K562 (cell line): ENCODE results near the gene CDC45. TPM values are rescaled to one million over a fixed set of nuclear protein-coding genes. Genes with fewer than 3 reads are reported as not detected.

Experiments used
- CGGBP1 ChIP-seq: fragments of 250-450 bp; sonication (Bioruptor Pico); IDR thresholded peaks from 2 replicates; pipeline ENCODE4 v1.9.0; 2021; ENCODE audit warnings: mild to moderate bottlenecking
- CREBBP ChIP-seq: IDR thresholded peaks from one replicate; pipeline ENCODE4 v1.6.1; 2012; ENCODE audit warnings: low read depth, mild to moderate bottlenecking, control low read depth, inconsistent platforms, low read length
- CTBP1 ChIP-seq: fragments of 450-650 bp; IDR thresholded peaks from 2 replicates; pipeline ENCODE4 v1.6.1; 2016; ENCODE audit warnings: borderline replicate concordance
- GATAD2B ChIP-seq: fragments of 450-650 bp; IDR thresholded peaks from 2 replicates; pipeline ENCODE4 v1.6.1; 2017; ENCODE audit warnings: mild to moderate bottlenecking, borderline replicate concordance
- HDAC2 ChIP-seq: fragments of 450-650 bp; IDR thresholded peaks from 2 replicates; pipeline ENCODE4 v1.6.1; 2016; ENCODE audit warnings: mild to moderate bottlenecking
- KDM5B ChIP-seq: fragments of 200-600 bp; sonication (generic); IDR thresholded peaks from 2 replicates; pipeline ENCODE4 v1.6.1; 2012; ENCODE audit warnings: low read depth, mild to moderate bottlenecking, moderate library complexity, low read length, control low read depth, inconsistent platforms; ENCODE audit not compliant: insufficient replicate concordance
- MEF2A ChIP-seq: IDR thresholded peaks from 2 replicates; pipeline ENCODE4 v1.6.1; 2011; ENCODE audit warnings: low read depth, mild to moderate bottlenecking, low read length, moderate library complexity; ENCODE audit not compliant: control insufficient read depth
- MYBL2 ChIP-seq, 2 experiments: fragments of 450-650 bp in 1 of 2; sonication (generic) in 1 of 2; formaldehyde crosslinking in 1 of 2; IDR thresholded peaks; 2 replicates each; pipeline versions ENCODE4 v1.6.1 to v1.8.1; 2017 to 2022; ENCODE audit warnings: borderline replicate concordance in 1 of 2, inconsistent platforms in 1 of 2, low read depth in 1 of 2, mild to moderate bottlenecking in 1 of 2, missing genetic modification reagents in 1 of 2, moderate library complexity in 1 of 2
- POLR2AphosphoS5 ChIP-seq: IDR thresholded peaks from 2 replicates; pipeline ENCODE4 v1.6.1; 2011; ENCODE audit warnings: mild to moderate bottlenecking, low read depth, low read length, moderate library complexity; ENCODE audit not compliant: control insufficient read depth, insufficient read depth
- RFX5 ChIP-seq: IDR thresholded peaks from 2 replicates; pipeline ENCODE4 v1.6.1; 2011; ENCODE audit warnings: low read depth, mild to moderate bottlenecking, improper control_type of control experiment, low read length
- RNF2 ChIP-seq: sonication (generic); IDR thresholded peaks from 2 replicates; pipeline ENCODE4 v1.6.1; 2016
- SMARCA4 ChIP-seq: fragments of 450-650 bp; IDR thresholded peaks from 2 replicates; pipeline ENCODE4 v1.6.1; 2016
- ZNF24 ChIP-seq: fragments of 450-650 bp; IDR thresholded peaks from 2 replicates; pipeline ENCODE4 v1.6.1; 2016
- ZNF57 ChIP-seq: fragments of 450-650 bp; formaldehyde crosslinking; IDR thresholded peaks from 2 replicates; pipeline ENCODE4 v1.4.0; 2020; ENCODE audit warnings: mild to moderate bottlenecking, moderate library complexity
- ZNF740 ChIP-seq, 3 experiments: fragments of 200-800 bp in 1 of 3; sonication (Bioruptor generic) in 1 of 3; sonication (generic) in 1 of 3; formaldehyde crosslinking in 1 of 3; IDR thresholded peaks; 2 replicates each; pipeline versions ENCODE4 v1.6.1 to v1.8.0; 2016 to 2022; ENCODE audit warnings: mild to moderate bottlenecking in 2 of 3, missing compliant biosample characterization in 2 of 3, missing genetic modification characterization in 2 of 3, missing genetic modification reagents in 1 of 3
- ZSCAN32 ChIP-seq: fragments of 450-650 bp; formaldehyde crosslinking; IDR thresholded peaks from 2 replicates; pipeline ENCODE4 v1.4.0; 2020; ENCODE audit warnings: mild to moderate bottlenecking, moderate library complexity
- polyA plus RNA-seq, 8 experiments: library from polyadenylated mRNA; depleted of rRNA in 4 of 8; stranded (reverse) in 5 of 8; unstranded in 3 of 8; fragments of >200 nt; fragmentation: Nextera tagmentation in 2 of 8; fragmentation: Illumina TruSeq in 1 of 8; extraction: Ambion mirVana in 2 of 8; extraction: Trizol in 1 of 8; gene quantifications; 2 replicates each; pipeline versions ENCODE4 v1.2.1 to v1.2.3, GENCODE V29; 2011 to 2014; ENCODE audit warnings: inconsistent platforms in 1 of 8, missing spikeins in 1 of 8
- total RNA-seq, 7 experiments: library from RNA; depleted of rRNA in 6 of 7; stranded (reverse); fragments of >200 nt in 6 of 7; fragmentation: Illumina TruSeq in 2 of 7; extraction: Trizol in 2 of 7; gene quantifications; 2 replicates each; pipeline versions ENCODE4 v1.2.1 to v1.2.3, GENCODE V29; 2011 to 2021; ENCODE audit warnings: low replicate concordance in 1 of 7
- TF ChIP-seq, protein P1 (sequence below): fragments of 450-650 bp; IDR thresholded peaks from 2 replicates; pipeline ENCODE4 v1.6.1; 2016; ENCODE audit warnings: antibody characterized with exemption
- TF ChIP-seq, protein P2 (sequence below): fragments of 250-450 bp; sonication (Bioruptor Pico); IDR thresholded peaks from 2 replicates; pipeline ENCODE4 v1.5.0; 2021; ENCODE audit warnings: mild to moderate bottlenecking, moderate library complexity
- TF ChIP-seq, protein P3 (sequence below): fragments of 250-450 bp; sonication (Bioruptor Pico); IDR thresholded peaks from 2 replicates; pipeline ENCODE4 v1.4.0; 2020; ENCODE audit warnings: borderline replicate concordance
- TF ChIP-seq, protein P4 (sequence below), 2 experiments: fragments of 250-450 bp in 1 of 2; fragments of 450-650 bp in 1 of 2; sonication (Bioruptor Pico) in 1 of 2; IDR thresholded peaks; 2 replicates each; pipeline versions ENCODE4 v1.6.1 to v1.8.0; 2016 to 2021; ENCODE audit warnings: mild to moderate bottlenecking in 2 of 2, moderate library complexity in 2 of 2, missing compliant biosample characterization in 1 of 2, missing genetic modification characterization in 1 of 2

CDC45 gene
- total and polyA plus RNA-seq, 9 of the 15 experiments (the other 6 are each of a cell fraction or from before 2014, with no cell fraction given), result 251 to 580 (median 410) TPM

- no peak for TF ChIP-seq MEF2A
- TF ChIP-seq CREBBP, result no peak
- no peak for TF ChIP-seq ZSCAN32 (CRISPR knock-in tag)
- no peak for TF ChIP-seq GATAD2B
- TF ChIP-seq, protein P1, sequence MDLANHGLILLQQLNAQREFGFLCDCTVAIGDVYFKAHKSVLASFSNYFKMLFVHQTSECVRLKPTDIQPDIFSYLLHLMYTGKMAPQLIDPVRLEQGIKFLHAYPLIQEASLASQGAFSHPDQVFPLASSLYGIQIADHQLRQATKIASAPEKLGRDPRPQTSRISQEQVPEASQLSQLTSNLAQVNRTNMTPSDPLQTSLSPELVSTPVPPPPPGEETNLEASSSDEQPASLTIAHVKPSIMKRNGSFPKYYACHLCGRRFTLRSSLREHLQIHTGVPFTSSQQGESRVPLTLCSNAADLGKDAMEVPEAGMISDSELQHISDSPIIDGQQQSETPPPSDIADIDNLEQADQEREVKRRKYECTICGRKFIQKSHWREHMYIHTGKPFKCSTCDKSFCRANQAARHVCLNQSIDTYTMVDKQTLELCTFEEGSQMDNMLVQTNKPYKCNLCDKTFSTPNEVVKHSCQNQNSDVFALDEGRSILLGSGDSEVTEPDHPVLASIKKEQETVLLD, result no peak
- TF ChIP-seq SMARCA4, result no peak
- TF ChIP-seq CTBP1, result no peak
- TF ChIP-seq ZNF24, result no peak
- peak; percentile 43 for TF ChIP-seq KDM5B
- TF ChIP-seq RFX5, result no peak
- TF ChIP-seq, protein P2, sequence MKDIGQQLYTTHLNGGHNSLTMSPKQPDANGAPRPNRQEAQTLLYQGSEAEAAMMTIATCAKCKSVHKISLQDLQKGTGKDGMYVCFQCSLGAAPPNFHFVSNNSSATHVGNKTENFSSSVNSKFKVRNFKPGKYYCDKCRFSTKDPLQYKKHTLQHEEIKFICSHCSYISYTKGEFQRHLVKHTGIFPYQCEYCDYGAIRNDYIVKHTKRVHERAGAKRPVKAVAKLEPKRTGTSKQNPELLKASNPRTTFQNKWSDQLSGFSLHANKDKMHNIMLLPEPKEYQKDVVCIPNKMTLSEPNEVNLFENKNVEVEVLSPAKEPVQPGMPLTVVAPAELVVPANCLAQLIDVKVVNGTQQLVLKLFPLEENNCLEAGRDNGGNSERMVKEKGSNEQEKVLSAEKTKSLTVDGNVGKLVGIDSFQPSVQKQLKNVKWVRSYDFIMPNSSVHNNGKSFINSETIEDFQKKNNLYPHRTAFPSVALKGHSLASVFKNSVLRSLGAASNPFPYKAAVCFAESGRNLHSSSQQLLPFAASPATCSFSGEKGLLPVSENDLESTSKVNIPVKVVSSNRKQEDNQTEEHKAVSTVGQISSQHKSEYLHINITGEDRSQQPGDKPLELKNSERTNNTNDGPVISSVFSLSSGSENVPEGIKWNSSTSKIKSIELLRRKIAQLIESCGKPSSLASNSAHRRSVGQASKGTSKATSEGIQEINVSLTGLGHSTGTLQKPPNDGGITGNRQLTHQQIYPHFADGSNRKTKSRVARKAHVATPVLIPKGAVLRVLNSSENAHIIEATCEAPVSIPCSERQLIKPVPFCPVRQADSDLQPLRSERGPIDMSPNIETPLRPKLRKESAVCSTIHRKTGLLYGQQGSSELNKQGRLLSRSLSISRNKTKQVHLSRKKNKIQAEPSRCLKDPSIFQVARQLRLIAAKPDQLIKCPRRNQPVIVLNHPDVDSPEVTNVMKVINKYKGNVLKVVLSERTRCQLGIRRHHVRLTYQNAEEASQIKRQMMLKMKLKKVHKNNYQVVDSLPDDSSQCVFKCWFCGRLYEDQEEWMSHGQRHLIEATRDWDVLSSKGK (CRISPR knock-in tag), result no peak
- no peak for TF ChIP-seq ZNF57 (CRISPR knock-in tag)
- TF ChIP-seq HDAC2, result no peak
- TF ChIP-seq ZNF740 (CRISPR knock-in tag; IDR thresholded peaks at IDR 0.05), result 0 out of 2 replicates have a peak, but pooled peaks have one; percentile 32
- no peak for TF ChIP-seq ZNF740 (tag; IDR thresholded peaks at IDR 0.05)
- TF ChIP-seq, protein P3, sequence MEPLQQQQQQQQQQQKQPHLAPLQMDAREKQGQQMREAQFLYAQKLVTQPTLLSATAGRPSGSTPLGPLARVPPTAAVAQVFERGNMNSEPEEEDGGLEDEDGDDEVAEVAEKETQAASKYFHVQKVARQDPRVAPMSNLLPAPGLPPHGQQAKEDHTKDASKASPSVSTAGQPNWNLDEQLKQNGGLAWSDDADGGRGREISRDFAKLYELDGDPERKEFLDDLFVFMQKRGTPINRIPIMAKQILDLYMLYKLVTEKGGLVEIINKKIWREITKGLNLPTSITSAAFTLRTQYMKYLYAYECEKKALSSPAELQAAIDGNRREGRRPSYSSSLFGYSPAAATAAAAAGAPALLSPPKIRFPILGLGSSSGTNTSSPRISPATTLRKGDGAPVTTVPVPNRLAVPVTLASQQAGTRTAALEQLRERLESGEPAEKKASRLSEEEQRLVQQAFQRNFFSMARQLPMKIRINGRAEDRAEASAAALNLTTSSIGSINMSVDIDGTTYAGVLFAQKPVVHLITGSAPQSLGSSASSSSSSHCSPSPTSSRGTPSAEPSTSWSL (CRISPR knock-in tag), result no peak
- TF ChIP-seq POLR2AphosphoS5, result no peak
- TF ChIP-seq CGGBP1, result no peak
- TF ChIP-seq MYBL2 (IDR thresholded peaks at IDR 0.05; ENCODE audit: low read depth), result no peak
- TF ChIP-seq MYBL2 (CRISPR knock-in tag; IDR thresholded peaks at IDR 0.05; ENCODE audit: borderline replicate concordance), result peak; percentile 80; the same call in 1 of the 2 replicates
- no peak for TF ChIP-seq RNF2
- TF ChIP-seq, protein P4, sequence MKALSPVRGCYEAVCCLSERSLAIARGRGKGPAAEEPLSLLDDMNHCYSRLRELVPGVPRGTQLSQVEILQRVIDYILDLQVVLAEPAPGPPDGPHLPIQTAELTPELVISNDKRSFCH (CRISPR knock-in tag; IDR thresholded peaks at IDR 0.05), result no peak
- TF ChIP-seq, protein P4 (tag; IDR thresholded peaks at IDR 0.05), result no peak
These were observed 51.0 kb downstream of the CDC45 start (continued) for GRCh38 chr22:19530751-19531150.
